Sigmoid colon (tissue), 3 donors: ENCODE data around the gene CLPX.

Experiments
- CTCF ChIP-seq, 4 experiments: fragments of 450-650 bp in 3 of 4; fragments of 200-600 bp in 1 of 4; IDR thresholded peaks; one replicate each; pipeline ENCODE4 v1.5.1; 2016 to 2019; ENCODE audit warnings: antibody characterized with exemption in 4 of 4, mild to moderate bottlenecking in 3 of 4, moderate library complexity in 2 of 4
- POLR2A ChIP-seq, 2 donors: fragments of 450-650 bp; IDR thresholded peaks; one replicate each; pipeline ENCODE4 v1.6.1; 2016; ENCODE audit warnings: antibody characterized with exemption in 2 of 2, mild to moderate bottlenecking in 2 of 2, moderate library complexity in 2 of 2

GRCh38 chr15:65099336-65099735, 85.8 kb downstream of the CLPX start:
- TF ChIP-seq CTCF (IDR thresholded peaks at IDR 0.05), result no peak
- TF ChIP-seq POLR2A (IDR thresholded peaks at IDR 0.05), result no peak
